Subcutaneous adipose tissue (tissue), 4 donors: ENCODE results near the gene PGAM5. TPM values are rescaled to one million over a fixed set of nuclear protein-coding genes. Genes with fewer than 3 reads are reported as not detected.

Source experiments
- total RNA-seq, 4 donors: library from RNA; depleted of rRNA; stranded (reverse); fragments of >200 nt; gene quantifications; one replicate each; pipeline ENCODE4 v1.1.0, GENCODE V29; 2016
- TF ChIP-seq, protein P1 (sequence below): fragments of 450-650 bp; IDR thresholded peaks from one replicate; pipeline ENCODE4 v1.5.1; 2016; ENCODE audit warnings: low read depth, mild to moderate bottlenecking, control low read depth, antibody characterized with exemption, moderate library complexity

PGAM5 gene
- total RNA-seq, 4 donors from 2014 or later, result 7.3 to 12.1 (median 10.6) TPM

- TF ChIP-seq, protein P1, sequence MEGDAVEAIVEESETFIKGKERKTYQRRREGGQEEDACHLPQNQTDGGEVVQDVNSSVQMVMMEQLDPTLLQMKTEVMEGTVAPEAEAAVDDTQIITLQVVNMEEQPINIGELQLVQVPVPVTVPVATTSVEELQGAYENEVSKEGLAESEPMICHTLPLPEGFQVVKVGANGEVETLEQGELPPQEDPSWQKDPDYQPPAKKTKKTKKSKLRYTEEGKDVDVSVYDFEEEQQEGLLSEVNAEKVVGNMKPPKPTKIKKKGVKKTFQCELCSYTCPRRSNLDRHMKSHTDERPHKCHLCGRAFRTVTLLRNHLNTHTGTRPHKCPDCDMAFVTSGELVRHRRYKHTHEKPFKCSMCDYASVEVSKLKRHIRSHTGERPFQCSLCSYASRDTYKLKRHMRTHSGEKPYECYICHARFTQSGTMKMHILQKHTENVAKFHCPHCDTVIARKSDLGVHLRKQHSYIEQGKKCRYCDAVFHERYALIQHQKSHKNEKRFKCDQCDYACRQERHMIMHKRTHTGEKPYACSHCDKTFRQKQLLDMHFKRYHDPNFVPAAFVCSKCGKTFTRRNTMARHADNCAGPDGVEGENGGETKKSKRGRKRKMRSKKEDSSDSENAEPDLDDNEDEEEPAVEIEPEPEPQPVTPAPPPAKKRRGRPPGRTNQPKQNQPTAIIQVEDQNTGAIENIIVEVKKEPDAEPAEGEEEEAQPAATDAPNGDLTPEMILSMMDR, result no peak
Measured at GRCh38 chr12:132723764-132724140, 13.1 kb downstream of the PGAM5 start.

DNA sequence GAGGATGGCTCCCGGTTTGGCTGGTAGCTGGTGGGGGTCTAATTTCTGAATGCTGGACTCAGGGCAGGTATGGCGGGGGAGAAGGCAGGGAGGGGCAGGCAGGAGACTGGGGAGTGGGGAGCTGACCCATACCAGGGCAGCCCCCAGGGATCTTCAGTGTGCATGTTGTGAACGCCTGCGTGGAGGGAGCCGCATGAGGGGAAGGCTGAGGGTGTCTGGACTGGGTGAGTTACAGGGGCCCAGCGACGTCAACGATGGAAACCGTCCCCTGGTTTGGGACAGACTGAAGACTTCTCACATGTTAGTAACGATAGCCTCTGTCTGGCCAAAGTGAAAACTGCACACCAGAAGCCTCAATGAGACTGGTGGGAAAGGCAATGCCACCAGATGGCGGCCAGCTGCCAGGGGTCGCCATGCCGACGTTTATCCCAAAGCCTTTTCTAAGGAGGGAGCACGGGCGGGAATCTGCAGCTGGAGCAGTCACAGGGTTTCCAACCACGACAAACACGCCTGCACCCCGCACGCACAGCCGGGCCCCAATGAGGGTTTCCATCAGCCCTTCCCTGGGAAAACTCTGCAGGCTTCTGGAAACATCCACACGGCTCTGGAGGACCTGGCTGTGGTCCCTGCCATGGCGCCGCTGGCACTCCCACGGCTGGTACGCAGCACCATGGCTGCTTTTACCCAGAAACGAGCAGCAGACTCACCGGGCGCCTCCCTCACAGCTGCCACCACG, 14.0 kb downstream of the PGAM5 start:
- TF ChIP-seq, protein P1, result no peak

DNA sequence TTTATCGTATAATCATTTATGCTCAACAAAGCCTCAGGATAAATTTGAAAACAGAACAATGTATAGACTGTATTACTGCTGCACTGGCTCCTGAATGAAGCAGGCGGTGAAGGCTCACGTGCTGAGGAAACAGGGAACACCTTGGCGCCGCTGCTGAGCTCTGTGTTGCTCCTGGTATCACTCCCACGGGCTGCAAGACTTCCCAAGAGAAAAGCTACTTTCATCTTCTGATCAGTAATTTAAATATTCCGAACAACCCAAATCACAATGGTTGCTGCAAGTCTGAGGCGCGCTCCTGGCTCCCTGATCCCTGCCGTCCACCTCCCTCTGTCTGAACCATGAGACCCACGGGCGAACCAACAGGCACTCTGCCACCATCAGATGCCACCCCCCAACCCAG, 15.7 kb downstream of the PGAM5 start:
- TF ChIP-seq, protein P1, result no peak

DNA sequence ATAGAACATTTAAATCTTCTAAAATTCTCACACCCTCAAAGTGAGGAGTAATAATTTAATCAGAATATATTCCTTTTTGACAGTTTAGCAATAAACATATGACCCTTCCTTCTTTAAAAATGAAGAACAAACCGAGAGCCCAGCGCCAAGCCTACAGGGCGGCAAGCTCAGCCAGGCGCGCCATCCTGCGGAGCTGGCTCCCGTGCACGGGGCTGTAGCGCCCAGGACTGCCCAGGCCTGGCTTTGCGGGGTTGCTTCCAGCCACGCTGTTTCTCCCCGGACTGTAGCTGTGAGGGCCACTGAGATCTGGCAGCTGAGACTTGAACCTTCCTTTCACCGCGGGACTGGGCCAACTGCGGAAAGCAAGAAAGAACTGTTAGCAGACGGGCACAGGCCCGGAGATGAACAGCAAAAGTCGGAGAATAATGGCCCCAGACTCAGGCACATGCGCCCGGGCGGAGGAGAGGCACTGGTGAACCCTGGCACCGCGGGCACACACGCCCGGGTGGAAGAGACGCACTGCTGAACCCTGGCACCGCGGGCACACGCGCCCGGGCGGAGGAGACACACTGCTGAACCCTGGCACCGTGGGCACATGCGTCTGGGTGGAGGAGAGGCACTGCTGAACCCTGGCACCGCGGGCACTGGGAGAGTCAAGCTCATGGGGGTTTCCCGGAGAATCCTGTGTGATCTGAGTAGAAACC, 16.6 kb downstream of the PGAM5 start:
- TF ChIP-seq, protein P1, result no peak

GRCh38 chr12:132728502-132728901, 17.9 kb downstream of the PGAM5 start:
- TF ChIP-seq, protein P1, result no peak

- TF ChIP-seq, protein P1, result no peak
Measured at GRCh38 chr12:132729541-132730320, 19.1 kb downstream of the PGAM5 start.

- TF ChIP-seq, protein P1, result no peak
Measured at GRCh38 chr12:132730353-132730752, 19.7 kb downstream of the PGAM5 start.
